Activated CD4-positive, alpha-beta T cell treated with anti-CD3 and anti-CD28 coated beads, Interleukin-2, amount 50 U/mL, for 16 hours (primary cell): ENCODE results near the gene DMWD.

Experiments
- DNase-seq: peaks from one replicate; pipeline ENCODE4 v3.0.0-alpha.2; 2020

DMWD gene

DNA sequence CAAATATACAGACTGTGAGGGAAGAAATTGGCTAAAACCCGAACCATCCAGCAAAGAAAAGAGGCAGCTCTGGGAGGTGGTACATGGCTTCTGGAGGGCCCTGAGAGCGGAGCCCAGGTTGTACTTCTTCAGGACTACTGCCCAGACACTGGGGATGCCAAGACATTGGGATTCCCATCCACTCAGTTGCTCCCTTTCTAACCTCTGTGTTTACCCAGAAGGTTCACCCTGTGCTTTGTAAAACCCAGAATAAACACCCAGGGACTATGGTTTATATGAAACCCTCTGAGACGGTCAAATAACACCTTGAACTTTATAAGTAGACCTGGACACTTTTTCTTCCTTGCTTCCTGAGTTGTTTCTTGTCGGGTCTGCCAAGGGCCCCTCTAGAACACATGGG is 49.7 kb downstream of the DMWD start:
- DNase-seq = no peak

DNA sequence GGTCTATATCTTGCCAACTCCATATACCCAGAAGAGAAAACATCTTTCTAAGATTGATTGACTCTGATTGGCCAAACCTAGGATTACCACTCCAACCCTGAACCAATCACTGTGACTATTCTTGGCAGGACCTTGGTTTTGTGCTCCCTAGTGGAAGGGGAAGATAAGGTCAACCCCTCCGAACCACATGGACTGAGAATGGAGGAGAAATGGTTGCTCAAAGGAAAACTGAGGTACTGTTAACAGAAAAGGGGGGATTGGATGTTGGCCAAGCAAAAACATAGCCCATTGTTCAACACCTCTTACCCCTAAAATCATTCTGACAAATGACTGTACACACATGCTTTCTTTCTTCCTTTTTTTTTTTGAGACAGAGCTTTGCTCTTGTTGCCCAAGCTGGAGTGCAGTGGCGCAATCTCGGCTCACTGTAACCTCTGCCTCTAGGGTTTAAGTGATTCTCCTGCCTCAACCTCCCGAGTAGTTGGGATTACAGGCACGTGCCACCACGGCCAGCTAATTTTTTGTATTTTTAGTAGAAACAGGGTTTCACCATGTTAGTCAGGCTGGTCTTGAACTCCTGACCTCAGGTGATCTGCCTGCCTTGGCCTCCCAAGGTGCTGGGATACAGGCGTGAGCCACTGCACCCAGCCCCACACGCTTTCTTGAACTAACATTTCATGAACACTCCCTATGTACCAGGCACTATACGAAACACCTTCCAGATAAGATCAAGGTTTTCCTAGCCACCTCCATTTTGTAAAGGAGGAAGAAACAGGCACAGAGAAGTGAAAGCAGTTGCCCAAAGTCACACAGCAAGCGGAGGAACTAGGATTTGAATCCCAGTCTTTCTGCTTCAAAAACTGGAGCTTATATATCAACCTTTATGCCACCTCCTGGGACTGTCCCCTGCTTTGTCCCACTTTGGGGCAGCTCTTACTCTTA is 52.9 kb downstream of the DMWD start:
- no peak for DNase-seq

DNA sequence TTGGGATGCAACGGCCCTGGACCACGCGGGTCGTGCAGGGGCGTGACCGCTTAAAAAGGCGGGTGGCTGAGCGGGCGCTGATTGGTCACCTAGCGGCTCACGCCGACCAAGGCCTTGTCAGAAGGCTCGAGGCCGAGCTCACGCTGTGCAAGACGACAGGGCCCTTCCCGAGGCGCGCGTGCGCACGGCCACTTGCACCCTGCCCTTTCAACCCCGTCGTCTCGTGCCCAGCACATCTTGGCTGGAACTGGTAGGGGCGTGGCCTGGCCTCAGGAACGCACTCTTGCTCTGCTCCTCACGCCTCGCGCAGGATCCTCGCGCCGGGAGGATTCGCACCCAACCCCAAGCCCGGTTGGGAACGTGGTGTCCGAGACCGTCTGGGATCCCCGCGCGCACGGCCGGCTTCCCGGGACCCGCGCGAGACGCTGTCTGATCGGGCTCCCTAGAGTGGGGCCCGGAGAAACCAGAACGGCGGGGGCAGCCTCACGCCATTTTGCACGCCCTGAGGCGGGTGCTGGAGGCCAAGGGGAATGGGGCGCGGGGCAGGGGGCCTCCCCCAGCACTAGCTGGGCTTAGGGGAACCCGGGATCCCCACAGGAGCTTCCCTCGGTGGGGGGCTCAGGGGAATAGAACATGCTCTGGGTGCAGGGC is 59.4 kb downstream of the DMWD start, which contains the start of gene MEIOSIN:
Gene MEIOSIN, plus strand, starts transcription at position 280 of the 651 bp plus-strand sequence. CDS start 1,938 bp downstream, outside the sequence.
- DNase-seq = no peak
